Fibroblast of skin of right biceps (primary cell): ENCODE data around the gene BICC1.
"Not testable (repeated sequence)": the region's sequence is repeated elsewhere in the genome, so short reads cannot be mapped to it uniquely, and the experiment has no call there.

ENCODE experiments used
- DNase-seq: peaks from one replicate; pipeline ENCODE4 v3.0.0-alpha.2; 2013

The BICC1 gene

DNA sequence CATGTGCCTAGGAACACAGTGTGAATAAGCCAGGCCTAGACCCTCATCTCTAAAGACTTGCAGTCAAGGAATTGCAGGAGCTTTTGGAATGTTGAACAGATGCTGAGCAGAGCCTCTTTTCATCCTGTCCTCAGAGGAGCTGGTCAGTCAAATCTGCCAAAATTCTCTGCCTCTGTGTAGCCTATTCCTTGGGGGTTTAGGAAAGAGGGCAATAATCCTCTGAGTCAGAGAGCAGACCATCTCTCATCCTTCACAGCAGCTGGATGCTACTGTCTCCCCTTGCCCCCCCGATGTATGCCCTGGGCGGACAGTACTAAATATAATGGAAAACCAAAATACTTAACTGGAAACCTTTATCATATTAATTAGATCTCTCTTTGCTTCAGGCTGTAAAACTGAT lies 52.6 kb downstream of the BICC1 start:
- DNase-seq: peak; percentile 31

DNA sequence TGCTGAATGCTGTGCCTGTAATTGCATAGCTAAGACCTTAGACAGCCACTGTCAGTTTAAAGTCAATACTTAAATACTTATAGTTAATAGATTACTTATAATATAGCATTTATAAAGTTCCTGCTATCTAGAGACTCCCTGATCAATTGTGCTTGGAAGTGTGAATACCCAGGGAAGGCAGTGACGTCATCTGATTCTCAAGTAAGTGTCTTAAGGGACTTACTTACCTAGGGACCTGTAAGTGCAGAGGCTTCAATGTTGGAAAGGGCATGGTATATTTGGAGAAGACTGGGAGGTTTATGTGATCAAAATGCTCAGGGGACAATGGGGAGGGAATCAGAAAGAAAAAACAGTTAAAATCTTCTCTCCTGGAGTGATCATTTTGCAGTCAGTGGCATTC lies 55.0 kb downstream of the BICC1 start:
- no peak for DNase-seq

DNA sequence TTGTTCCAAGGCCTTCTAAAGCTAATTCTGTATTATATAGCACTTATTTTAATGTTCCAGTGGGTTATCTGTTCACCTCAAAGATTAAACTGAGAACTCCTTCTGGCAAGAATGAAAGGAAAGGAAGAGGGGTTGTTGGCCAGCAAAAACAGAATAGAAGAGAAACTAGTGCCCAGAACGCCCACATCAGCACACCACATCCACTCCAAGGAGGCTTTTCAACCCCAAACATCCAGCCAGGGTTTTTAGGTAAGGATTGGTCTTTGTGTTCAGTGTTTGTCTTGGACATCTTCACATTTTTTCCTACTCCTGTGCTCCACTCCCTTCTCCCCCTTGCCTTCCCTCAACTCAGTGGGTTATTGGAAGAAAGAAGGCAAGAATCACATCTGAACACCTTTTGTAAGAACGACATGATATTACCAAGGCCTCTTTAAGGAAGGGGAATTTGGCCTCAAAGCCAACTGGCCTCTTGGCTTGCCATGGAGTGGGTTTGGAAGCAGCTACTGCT lies 55.8 kb downstream of the BICC1 start:
- no peak for DNase-seq

DNA sequence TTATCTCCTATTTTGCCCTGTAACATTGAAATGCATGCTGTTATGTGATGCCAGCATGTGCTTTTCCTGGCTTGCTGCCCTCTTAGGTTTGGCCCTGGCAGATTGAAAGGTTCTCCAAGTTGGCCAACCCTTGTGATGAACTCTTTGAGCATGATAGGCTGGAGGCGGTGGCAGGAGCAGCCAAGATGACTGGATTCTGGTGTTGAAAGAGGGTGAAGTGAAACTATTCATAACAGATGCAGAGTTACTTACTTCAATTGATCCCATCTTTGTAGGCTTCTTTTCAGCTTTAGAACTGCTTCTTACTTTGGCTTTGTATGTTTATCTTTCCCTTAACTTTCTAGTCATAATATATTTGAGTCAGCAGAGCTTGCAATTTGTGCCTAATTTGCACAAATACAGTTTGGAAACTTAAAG lies 57.6 kb downstream of the BICC1 start:
- peak; percentile 48 for DNase-seq

DNA sequence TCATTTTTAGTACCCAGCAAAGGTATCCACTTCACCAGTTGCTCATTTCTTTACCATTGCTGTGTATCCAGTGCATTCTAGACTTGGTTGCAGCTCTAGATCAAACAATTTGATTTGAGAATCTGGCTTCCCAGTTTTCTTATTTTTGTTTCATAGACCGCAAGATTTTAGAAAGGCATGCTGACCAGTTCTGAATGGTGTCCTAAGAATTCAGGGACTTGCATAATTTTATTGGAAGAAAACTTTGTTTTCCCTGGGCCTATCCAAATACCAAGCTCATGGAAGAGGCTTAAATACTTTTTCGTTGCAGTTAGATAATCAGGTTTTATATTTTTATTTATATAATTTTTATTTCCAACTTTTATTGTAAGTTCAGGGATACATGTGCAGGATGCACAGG lies 58.3 kb downstream of the BICC1 start:
- DNase-seq: no peak

DNA sequence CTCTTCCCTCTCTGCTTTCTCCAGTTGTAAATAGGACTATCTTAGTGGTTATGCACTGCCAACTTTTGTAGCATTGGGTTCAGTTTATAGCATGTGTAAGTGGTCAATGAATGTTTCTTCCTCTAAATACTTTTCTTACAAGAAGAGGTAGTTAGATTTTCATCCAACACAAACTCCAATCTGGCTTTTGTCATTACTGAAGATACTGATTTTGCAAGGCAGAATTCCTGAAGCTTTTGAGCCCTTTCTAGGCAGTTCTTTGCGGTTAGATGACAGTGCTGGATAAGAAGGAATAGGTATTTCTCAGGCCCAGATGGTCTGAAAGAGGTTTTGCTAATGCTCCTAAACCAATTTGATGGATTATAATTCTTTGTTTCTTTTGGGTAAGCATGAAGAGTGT lies 60.5 kb downstream of the BICC1 start:
- peak; percentile 40 for DNase-seq

DNA sequence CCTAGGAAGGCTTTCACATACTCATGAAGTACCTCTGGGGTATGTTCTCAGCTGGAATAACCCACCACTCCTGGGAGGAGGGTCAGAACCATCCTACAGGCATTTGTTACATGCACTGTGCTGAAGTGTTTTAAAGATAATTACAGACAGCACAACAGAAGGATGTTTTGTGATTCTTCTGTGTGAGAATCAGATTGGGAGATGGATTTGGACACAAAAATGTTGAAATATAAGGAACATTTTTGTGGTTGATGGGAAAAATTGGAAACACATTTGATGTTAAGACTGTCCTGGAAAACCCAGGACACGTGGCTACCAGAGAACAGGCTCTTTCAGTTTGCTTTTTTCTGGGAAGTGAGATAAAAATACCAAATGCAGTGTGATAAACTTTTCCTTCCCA lies 61.4 kb downstream of the BICC1 start:
- peak; percentile 83 for DNase-seq

DNA sequence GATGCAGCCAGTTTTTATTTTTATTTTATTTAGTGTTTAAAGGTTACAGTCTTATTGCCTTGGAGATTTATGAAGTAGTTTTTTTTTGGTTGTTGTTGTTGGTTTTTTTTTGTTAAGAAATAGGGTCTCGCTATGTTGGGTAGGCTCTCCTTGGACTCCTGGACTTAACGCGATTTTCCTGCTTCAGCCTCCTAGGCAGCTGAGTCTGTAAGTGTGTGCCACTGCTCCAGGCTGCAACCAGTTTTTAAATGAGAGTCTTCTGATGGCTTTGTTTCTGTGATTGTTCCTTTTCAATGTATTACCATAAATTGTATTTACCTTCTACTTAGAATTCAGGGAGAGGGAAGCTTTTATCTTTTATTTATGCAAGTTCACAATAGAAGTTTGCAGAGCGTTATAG lies 62.8 kb downstream of the BICC1 start:
- DNase-seq: no peak

DNA sequence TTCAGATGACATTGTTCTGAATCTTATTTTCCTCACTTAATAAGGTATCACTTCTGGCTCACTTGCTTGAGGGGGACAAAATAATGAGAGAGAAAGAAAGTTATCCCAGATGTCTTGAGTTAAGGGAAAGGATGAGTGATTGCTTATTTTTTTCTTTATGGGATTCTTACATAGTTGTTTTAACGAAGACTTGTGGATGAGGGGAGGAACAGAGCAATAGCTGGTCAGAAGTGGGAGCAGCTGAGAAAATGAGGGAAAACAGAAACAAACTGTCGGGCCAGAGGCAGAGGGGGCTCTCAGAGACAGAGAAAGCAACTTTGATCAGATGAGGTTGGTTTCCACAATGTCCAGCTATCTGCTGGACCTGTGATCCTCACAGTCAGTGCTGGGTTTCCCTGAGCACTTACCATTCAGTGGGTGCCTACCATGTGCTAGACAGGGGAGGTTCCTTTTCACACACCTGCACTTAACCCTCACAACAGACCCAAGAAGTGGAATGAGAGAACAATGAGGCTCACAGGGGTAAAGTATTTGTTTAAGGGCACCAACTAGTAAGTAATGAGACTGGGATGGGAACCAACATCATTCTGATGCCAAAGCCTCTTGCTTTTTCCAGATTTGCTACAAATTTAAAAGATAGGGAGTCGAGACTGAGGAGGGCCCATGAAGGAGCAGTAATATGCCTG lies 64.2 kb downstream of the BICC1 start:
- DNase-seq: peak; percentile 47

DNA sequence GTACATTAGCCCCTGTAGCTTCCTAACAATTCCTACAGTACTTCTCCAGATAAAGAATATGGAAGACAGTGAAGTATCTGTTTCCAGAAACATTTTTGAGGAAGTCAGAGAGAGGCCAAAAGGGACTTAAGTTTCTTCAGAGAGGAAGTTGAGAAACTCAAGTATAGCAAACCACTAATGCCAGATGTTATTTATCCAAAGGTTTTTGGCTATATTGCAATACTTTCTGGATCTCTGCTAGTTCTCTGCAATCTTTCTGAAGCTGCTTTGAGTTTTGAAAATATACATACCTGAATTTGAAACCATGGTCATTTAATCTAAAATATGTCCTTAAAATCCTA lies 64.7 kb downstream of the BICC1 start:
- DNase-seq: peak; percentile 69

DNA sequence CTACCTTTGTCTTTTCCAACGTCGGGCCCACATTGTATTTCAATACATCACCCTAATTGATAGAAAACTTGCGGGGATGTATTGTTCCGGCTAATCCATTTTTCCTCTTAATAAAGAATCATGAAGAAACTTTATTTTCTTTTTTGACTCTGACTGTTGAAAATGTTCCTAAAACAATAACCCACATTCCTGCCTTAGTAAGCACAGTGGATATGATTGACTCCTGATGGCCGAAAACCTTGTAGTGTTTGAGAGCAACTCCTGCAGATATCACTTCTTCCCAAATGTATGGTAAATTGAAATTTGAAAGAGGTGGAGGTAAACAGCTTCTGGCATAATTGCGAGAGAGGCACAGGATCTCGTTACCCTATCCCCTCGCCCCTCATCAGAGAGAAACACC lies 65.7 kb downstream of the BICC1 start:
- no peak for DNase-seq

DNA sequence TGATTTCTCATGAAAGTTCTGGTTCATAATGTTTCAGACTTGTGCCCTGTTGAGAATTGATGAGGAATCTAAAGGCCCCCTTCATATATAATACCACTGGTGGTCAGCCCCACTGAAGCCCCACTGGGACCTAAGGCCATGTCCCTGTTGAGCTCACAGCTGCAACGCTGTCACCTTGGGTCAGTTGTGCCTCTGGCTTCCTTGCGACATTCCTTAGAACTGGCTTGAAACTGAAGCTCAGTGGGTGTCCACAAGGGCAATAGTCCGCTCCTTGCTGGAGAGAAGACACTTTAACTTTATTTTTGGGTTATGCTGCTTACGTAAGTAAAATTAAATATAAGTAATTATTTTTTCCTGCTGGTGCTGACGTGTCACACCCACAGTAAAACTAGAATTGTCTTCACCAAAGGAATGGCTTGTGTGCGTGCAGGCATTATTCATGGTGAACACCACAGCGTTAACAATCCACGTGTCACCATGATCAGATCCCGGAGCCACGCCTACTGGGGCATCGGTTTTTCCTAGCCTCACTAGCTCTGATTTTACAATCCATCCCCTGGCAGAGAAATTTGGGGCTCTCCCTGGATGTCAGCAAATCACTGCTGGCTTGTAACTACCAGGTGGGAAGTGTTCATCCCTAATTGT lies 66.5 kb downstream of the BICC1 start:
- peak; percentile 42 for DNase-seq

DNA sequence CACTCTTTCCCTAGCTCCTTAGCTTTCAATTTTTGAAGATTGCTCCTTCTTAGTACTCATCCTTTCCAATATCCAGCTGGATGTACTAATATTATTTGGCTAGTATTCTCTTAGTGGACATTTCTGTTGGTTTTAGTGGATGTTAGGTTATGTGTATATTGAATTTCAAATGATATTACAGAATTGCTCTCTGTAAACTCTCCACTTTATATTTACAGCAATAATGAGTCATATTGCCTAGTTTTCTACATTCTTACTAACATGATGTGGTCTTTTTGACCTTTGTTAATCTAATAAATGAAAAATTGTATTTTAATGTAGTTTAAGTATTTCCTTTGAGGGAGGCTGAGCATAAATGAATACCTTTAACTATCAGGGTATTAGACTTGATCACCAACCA lies 69.4 kb downstream of the BICC1 start:
- no peak for DNase-seq

DNA sequence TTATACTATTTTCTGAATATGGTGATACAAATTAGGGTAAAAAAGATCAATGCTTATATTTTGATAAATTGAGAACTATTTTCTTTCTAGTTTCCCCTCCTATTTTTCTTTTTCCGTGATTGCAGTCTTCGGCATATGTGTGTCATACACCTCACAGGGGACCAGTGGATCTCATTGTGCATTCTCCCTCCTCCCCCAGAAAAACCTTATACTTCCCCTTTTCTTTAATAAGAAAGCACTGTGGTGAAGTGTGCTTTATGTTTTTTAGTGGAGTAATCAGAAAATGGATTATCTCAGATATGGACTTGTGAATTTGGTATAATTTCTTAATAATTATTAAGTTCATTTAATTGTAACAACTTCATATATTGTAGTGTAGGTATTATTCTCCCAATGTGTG lies 72.8 kb downstream of the BICC1 start:
- no peak for DNase-seq

DNA sequence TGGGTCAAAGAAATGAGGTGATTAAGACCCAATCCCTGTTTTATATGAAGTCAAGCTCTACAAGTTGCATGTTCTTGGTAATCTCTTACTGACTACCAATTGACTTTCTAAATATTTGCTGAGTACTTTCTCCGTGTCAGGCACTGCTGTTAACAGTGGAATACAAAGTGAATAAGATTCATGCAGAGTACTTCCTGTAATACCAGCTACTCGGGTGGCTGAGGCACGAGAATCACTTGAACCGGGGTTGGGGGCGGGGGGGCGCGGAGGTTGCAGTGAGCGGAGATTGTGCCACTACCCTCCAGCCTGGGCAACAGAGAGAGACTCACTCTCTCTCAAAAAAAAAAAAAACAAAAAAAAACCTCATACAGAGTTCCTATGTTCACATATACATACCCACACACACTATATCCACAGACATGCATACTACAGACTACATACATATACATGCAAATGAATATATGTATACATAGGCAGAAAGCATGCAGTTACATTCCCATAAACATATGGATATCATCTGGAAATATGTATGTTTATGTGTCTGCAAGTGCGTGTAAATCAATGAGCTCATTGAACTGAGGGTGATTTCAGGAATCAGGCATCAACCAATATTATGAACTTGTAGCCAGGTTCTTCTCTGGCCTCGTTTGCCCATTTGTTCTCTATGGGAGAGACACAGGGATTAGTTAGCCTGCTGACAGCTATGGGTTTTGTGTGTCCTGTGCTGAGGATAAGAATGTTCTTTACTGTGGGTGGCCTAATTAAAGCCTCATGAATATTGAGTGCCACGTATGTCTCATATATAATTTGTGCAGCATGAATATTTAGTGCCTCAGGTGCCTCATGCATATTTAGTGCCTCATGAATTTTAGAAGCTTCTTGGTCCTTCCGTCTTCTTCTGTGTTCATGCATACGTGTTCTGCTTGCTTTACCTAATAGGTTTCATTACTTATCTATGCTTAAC lies 73.9 kb downstream of the BICC1 start:
- DNase-seq: no peak

DNA sequence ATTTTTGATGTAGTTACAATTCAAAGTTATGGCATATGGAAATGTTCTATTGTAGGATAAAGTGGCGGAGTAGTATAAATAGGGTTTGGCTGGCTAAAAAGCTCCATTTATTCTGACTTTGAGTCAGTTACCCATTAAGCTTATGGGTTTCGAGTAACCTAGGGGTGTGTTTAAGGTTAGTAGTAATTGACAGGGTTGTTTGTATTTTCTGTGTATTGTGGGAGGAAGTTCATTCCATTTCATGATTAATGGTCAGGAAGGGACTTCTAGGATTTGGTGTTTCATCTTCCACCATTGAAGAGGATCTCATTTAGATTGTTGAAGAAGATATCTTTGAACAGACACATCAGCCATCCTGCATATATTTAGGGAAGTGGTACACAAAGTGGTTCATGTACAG lies 75.0 kb downstream of the BICC1 start:
- no peak for DNase-seq

DNA sequence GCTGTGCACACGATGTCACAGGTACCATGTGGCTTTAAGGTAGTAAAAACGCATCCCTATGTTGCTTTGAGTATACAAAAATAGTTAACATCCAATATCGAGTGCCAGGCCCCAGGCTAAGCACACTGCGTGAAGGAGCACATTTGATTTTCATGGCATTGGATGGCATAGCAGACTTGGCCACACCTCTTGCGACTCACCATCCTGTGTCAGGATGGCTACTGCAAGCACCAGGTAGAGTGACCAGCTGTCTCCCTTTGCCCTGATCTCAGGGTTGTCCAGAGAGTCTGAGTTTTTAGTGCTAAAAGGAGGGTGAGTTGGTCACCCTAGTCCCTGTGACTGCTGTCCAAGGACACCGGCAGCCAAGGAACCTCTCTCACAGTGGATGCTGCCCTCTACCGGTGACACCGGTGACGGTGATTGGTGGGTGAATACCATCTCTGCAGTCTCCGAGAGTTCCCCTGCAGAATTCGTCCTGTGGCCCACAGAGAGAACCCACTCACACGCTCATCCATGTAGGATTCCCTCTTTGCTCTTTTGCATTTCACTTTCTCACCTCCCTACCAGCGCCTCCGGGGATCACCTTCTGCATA lies 76.1 kb downstream of the BICC1 start:
- no peak for DNase-seq

DNA sequence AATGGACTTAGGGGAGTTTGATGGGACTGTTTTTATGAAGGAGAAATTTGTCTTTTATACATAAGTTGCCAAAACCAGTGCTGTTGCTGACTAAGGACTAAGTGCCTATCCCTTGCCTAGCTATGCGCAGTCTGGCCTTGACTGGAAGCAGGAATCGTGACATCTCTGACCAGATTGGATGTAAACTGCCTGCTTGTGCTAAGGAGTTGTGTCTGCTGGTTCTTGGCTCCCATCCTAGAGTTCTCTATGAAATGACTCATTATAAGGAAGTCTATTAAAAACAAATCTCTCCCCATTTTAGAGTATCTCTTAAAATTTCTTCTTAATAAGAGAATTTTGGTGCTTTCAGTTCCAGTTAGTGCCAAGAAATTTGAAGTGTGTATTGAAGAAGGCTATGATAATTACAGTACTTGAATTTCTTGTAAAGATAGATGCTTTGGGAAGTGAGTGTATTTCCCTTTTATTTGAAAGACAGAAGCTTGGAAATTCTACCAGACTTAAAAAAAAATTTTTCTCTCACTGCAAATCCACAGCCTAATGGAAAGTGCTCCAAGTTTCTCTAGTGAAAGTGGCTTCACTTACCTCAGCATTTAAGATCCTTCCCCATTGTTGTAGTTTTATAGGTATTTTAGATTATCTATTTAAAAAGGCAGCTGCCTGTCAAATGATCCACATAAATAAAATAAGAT lies 77.6 kb downstream of the BICC1 start:
- peak; percentile 97 for DNase-seq

DNA sequence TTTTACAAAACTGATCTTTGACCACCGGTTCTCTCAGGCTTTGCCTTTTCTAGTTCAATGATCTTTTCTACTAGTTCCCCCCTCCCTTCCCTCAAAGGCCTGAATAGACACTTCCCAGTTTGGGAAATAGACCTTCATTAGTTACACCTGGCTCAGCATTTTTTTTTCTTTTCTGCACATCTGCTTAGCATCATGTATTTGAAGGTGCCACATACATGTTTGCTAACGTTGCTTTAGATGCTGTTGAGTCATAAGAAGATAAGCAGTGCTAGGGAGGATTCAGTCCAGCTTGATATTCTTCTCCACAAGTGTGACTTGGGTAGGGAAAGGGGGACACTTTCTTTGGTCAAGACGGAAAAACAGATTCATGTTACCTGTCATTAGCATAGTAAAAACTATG lies 78.3 kb downstream of the BICC1 start:
- no peak for DNase-seq

DNA sequence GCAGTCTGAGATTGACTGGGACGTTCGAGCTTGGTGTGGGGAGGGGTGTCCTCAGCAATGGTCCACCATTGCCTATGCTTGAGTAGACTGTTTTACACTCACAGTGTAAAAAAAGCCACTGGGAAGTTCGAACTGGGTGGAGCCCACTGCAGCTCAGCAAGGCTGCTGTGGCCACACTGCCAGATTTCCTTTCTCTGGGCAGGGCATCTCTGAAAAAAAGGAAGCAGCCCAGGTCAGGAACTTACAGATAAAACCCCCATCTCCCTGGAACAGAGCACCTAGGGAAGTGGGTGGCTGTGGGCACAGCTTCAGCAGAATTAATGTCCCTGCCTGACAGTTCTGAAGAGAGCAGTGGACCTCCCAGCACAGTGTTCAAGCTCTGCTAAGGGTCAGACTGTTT lies 80.3 kb downstream of the BICC1 start:
- DNase-seq: no peak

DNA sequence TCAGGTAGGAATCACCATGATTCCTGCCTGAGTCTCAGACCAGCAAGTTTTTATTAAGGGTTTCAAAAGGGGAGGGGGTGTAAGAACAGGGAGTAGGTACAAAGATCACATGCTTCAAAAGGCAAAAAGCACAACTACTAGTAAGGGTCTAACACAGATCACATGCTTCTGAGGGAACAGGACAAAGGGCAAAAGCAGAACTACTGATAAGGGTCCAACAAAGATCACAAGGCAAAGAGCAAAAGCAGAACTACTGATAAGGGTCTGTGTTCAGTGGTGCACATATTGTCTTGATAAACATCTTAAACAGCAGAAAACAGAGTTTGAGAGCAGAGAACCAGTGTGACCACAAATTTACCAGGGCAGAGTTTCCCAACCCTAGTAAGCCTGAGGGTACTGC lies 84.5 kb downstream of the BICC1 start:
- DNase-seq: not testable (repeated sequence)

DNA sequence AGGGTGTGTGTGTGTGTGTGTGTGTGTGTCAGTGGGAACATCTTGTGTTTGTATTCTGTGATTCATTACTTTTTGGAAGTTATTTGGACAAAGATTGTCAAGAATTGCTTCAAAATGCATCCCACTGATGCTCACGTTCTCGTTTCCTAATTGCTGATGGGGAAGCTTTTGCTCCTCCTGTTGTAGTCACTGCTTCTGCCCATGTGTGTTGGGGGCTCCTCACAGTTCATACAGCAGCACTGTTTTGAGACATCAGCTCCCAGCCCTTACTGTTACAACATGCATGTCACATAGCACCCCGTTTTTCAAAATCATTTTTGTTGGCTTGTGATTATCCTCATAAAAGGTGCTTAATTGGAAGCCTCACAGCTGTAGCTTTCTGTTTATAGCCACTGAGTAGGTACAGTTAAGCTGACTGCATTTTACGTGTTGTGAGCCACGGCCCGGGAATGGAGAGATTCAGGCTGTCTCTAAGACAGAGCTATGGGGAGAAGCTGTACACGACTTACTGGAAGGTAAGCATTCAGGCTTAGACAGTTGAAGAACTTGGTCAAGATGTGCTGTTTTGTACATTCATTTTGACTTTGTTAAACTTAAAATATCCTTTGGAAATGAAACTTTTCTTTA lies 87.4 kb downstream of the BICC1 start:
- DNase-seq: no peak
